ENCODE data around the gene WDR1. TPM values are rescaled to one million over a fixed set of nuclear protein-coding genes. Genes with fewer than 3 reads are reported as not detected.

WDR1 gene
- total RNA-seq, 1 experiment from 2014 or later, result 223 TPM

- Histone ChIP-seq H3K9me2 (ENCODE audit: insufficient read depth) (no peaks in the 10 kb centered on the region), H2AFZ (ENCODE audit: low read depth, low read length, poor library complexity, severe bottlenecking) (no peak overlapping the region), H3K36me3 (ENCODE audit: control insufficient read depth in 1 of 2, insufficient read depth in 2 of 2, low read length in 2 of 2) (peaks cover 48 to 62% of the 10 kb centered on the region in 2 experiments; a peak in 3 of 4 replicates), H3K9me3 (ENCODE audit: control insufficient read depth in 1 of 2, insufficient read depth in 1 of 2, low read depth in 1 of 2, low read length in 2 of 2) (no peaks in the 10 kb centered on the region), H3K4me3 (replicated peaks in 1 of 2; ENCODE audit: low read depth in 1 of 2, low read length in 2 of 2) (no peak overlapping the region), H3K27me3 (ENCODE audit: insufficient read depth, low read length) (no peaks in the 10 kb centered on the region), H3K4me1 (ENCODE audit: control insufficient read depth in 1 of 2, insufficient read depth in 2 of 2, low read length in 2 of 2) (no peaks in the 10 kb centered on the region), H3K79me2 (ENCODE audit: insufficient read depth, low read length) (no peaks in the 10 kb centered on the region), H3K4me2 (ENCODE audit: low read length) (no peak overlapping the region), H3K9ac (ENCODE audit: low read length) (no peak overlapping the region), H3K27ac (ENCODE audit: low read depth, low read length) (no peak overlapping the region), H4K20me1 (ENCODE audit: insufficient read depth) (no peaks in the 10 kb centered on the region)
- no peak for TF ChIP-seq CBX3 (IDR thresholded peaks at IDR 0.05; ENCODE audit: low read depth)
- TF ChIP-seq EZH2 (IDR thresholded peaks at IDR 0.05), result no peak
- TF ChIP-seq ZFX (IDR thresholded peaks at IDR 0.05), result no peak
- no peak for TF ChIP-seq ATF3 (IDR thresholded peaks at IDR 0.05)
- TF ChIP-seq ZNF274 (IDR thresholded peaks at IDR 0.05; ENCODE audit: low read depth, low read length), result no peak
- no peak for TF ChIP-seq RAD21 (IDR thresholded peaks at IDR 0.05; ENCODE audit: low read depth)
- ChIA-PET CTCF (no interaction called here), RAD21 (ENCODE audit: low non-redundant PET in 1 of 2, low total read pairs in 2 of 2, uncharacterized antibody in 2 of 2, unreplicated experiment in 2 of 2) (no interaction called here), POLR2A (no interaction called here)
- ATAC-seq (no peak), DNase-seq (ENCODE audit: low read depth, low spot score) (no peak)
- intact Hi-C loops (cut with micrococcal nuclease), result no loop called here
- no TSS peak for BruUV-seq (replicated peaks)
These were observed 37.3 kb downstream of the WDR1 start for GRCh38 chr4:10079256-10079655.

- no peak for TF ChIP-seq TCF7L2 (IDR thresholded peaks at IDR 0.05; ENCODE audit: borderline replicate concordance, extremely low read depth, insufficient read depth, insufficient read length)
- CTCF ChIA-PET, result no interaction called here
- BruUV-seq (replicated peaks), result no TSS peak
These were observed 37.9 kb downstream of the WDR1 start for GRCh38 chr4:10078481-10079233.

More at GRCh38 chr4:10078481-10079233, 37.9 kb downstream of the WDR1 start:
- Histone ChIP-seq H3K27me3 (ENCODE audit: insufficient read depth, low read length) (no peaks in the 10 kb centered on the region), H3K4me3 (replicated peaks in 1 of 2; ENCODE audit: low read depth in 1 of 2, low read length in 2 of 2) (no peak overlapping the region), H4K20me1 (ENCODE audit: insufficient read depth) (no peaks in the 10 kb centered on the region), H3K36me3 (ENCODE audit: control insufficient read depth in 1 of 2, insufficient read depth in 2 of 2, low read length in 2 of 2) (peaks cover 53 to 67% of the 10 kb centered on the region in 2 experiments; a peak in 3 of 4 replicates), H3K9ac (ENCODE audit: low read length) (no peak overlapping the region), H3K4me1 (ENCODE audit: control insufficient read depth in 1 of 2, insufficient read depth in 2 of 2, low read length in 2 of 2) (no peaks in the 10 kb centered on the region), H3K9me3 (ENCODE audit: control insufficient read depth in 1 of 2, insufficient read depth in 1 of 2, low read depth in 1 of 2, low read length in 2 of 2) (no peaks in the 10 kb centered on the region), H3K79me2 (ENCODE audit: insufficient read depth, low read length) (no peaks in the 10 kb centered on the region), H3K27ac (ENCODE audit: low read depth, low read length) (no peak overlapping the region), H3K9me2 (ENCODE audit: insufficient read depth) (no peaks in the 10 kb centered on the region), H3K4me2 (ENCODE audit: low read length) (no peak overlapping the region), H2AFZ (ENCODE audit: low read depth, low read length, poor library complexity, severe bottlenecking) (no peak overlapping the region)
- intact Hi-C loops (cut with micrococcal nuclease), result no loop called here
- DNase-seq (ENCODE audit: low read depth, low spot score) (no peak), ATAC-seq (no peak)
- ChIA-PET POLR2A (no interaction called here), RAD21 (ENCODE audit: low non-redundant PET in 1 of 2, low total read pairs in 2 of 2, uncharacterized antibody in 2 of 2, unreplicated experiment in 2 of 2) (no interaction called here)
